Subcutaneous abdominal adipose tissue (tissue), 5 donors: Measurements from ENCODE around the gene CLPTM1L.
"Not testable (repeated sequence)": the region's sequence is repeated elsewhere in the genome, so short reads cannot be mapped to it uniquely, and the experiment has no call there.

Experiments
- H3K27ac ChIP-seq: one replicate; pipeline ENCODE4 v1.7.0; 2013; ENCODE audit warnings: low read depth, mild to moderate bottlenecking, inconsistent platforms, low read length, moderate library complexity
- H3K27me3 ChIP-seq, 5 donors: one replicate each; pipeline ENCODE4 v1.7.0; 2013; ENCODE audit warnings: low read length in 5 of 5, inconsistent platforms in 1 of 5; ENCODE audit not compliant: control insufficient read depth in 5 of 5, insufficient read depth in 4 of 5
- H3K36me3 ChIP-seq, 5 donors: one replicate each; pipeline ENCODE4 v1.7.0; 2013; ENCODE audit warnings: low read length in 5 of 5; ENCODE audit not compliant: control insufficient read depth in 5 of 5, insufficient read depth in 5 of 5
- H3K4me1 ChIP-seq, 5 donors: one replicate each; pipeline ENCODE4 v1.7.0; 2013; ENCODE audit warnings: low read length in 5 of 5, mild to moderate bottlenecking in 3 of 5, moderate library complexity in 1 of 5; ENCODE audit not compliant: control insufficient read depth in 5 of 5, insufficient read depth in 5 of 5
- H3K4me3 ChIP-seq, 5 donors: one replicate each; pipeline ENCODE4 v1.7.0; 2013; ENCODE audit warnings: low read length in 5 of 5, low read depth in 1 of 5
- H3K9ac ChIP-seq, 5 donors: one replicate each; pipeline ENCODE4 v1.7.0; 2013; ENCODE audit warnings: low read length in 5 of 5, mild to moderate bottlenecking in 4 of 5, moderate library complexity in 3 of 5
- H3K9me3 ChIP-seq, 5 donors: one replicate each; pipeline ENCODE4 v1.7.0; 2013; ENCODE audit warnings: low read length in 5 of 5; ENCODE audit not compliant: control insufficient read depth in 5 of 5
- donor health status: healthy.
- donor health status: healthy.
- donor health status: healthy.
- donor health status: healthy.
- donor health status: healthy.

CLPTM1L gene

DNA sequence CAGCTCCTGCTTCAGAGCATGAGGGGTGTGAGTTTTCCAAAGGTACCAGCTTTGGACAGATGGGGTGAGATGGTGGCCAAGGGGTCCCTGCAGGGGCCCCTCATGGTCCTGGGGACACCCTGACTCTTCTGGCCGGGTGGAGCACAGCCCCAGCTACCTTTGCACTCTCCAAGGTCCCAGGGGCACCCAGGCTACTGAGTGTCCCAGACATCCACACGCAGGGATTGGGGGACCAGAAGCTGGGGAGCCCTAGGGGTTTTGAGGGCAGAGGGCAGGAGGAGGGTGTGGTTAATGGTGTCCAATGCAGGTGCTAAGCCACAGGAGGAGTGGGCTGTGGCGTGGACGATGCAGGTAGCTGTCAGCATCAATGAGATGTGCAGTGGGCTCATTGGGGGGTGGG is 16.0 kb upstream of the CLPTM1L start:
- Histone ChIP-seq H3K4me3 (no peak overlapping the region), H3K4me1 (peaks cover 0 to 3% (median 0%) of the 10 kb centered on the region in 5 donors), H3K27me3 (peaks cover 15 to 63% (median 42%) of the 10 kb centered on the region in 5 donors), H3K36me3 (no peaks in the 10 kb centered on the region), H3K27ac (no peak overlapping the region), H3K9me3 (no peaks in the 10 kb centered on the region), H3K9ac (no peak overlapping the region)

DNA sequence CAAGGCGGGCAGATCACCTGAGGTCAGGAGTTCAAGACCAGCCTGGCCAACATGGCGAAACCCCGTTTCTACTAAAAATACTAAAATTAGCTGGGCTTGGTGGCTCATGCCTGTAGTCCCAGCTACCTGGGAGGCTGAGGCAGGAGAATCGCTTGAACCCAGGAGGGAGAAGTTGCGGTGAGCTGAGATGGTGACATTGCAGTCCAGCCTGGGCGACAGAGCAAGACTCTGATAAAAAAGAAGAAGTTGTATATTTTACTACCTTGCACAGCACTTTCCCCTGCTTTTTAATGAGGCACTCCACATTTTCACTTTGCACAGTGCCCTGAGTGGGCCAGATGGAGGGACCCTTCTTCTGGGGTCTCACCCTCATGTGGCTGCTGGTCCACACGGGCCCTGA is 15.5 kb upstream of the CLPTM1L start:
- not testable (repeated sequence) for H3K4me3 ChIP-seq, H3K36me3 ChIP-seq, H3K9ac ChIP-seq, H3K9me3 ChIP-seq, H3K27ac ChIP-seq, H3K4me1 ChIP-seq
- peaks cover 15 to 64% (median 42%) of the 10 kb centered on the region in 5 donors for H3K27me3 ChIP-seq

DNA sequence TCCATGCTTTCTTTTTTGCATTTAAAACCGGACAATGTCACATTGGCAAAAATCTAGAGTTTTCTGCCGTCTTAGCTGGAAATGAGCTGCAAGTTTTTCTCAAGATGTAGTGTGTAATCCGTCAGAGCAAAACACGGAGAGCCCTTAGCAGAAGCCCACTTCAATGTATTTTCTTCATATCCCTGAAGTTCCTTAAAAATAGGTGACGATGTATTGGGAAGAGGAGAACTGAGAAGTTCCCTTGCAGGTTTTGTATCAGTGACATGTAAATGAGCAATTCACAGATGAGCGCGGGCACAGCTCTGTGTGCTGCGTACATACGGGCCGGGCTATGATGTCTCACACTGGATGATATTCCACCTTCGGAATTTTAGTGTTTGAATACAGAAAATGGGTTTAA is 14.8 kb upstream of the CLPTM1L start:
- H3K27ac ChIP-seq: no peak overlapping the region
- no peaks in the 10 kb centered on the region for H3K4me1 ChIP-seq
- no peaks in the 10 kb centered on the region for H3K36me3 ChIP-seq
- no peak overlapping the region for H3K4me3 ChIP-seq
- no peak overlapping the region for H3K9ac ChIP-seq
- H3K9me3 ChIP-seq: no peaks in the 10 kb centered on the region
- peaks cover 18 to 64% (median 42%) of the 10 kb centered on the region in 5 donors for H3K27me3 ChIP-seq

DNA sequence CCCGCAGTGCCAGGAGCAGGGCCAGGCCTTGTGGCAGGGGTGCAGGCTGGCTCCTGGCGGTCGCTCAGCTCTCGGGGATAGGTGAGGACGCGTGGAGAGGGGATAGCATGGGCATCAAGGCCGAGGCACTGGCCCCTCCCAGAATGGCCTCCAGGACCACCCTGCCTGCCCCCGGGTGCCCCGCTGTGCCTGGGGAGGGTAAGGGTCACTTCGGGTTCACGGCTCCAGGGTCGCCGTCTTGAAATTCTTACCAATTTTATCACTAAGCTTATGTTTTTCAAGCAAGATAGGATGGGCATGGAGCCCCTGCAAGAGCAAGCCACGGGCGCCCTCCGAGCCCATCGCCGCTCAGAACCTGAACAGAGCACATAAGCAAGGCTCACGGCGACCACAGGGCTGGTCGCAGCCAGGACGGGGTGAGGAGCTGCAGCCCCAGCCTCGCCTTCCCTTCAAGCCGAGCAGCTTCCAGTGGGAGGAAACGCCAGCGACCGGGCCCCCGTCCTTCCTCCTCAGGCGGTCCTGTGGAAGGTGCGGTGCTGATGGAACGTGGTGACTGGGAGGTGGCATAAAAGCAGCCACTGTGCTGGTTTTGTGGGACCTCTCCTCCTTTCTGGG is 14.2 kb upstream of the CLPTM1L start:
- Histone ChIP-seq H3K4me1 (no peaks in the 10 kb centered on the region), H3K9ac (no peak overlapping the region), H3K9me3 (no peaks in the 10 kb centered on the region), H3K4me3 (no peak overlapping the region), H3K27me3 (peaks cover 18 to 64% (median 42%) of the 10 kb centered on the region in 5 donors), H3K36me3 (no peaks in the 10 kb centered on the region), H3K27ac (no peak overlapping the region)

DNA sequence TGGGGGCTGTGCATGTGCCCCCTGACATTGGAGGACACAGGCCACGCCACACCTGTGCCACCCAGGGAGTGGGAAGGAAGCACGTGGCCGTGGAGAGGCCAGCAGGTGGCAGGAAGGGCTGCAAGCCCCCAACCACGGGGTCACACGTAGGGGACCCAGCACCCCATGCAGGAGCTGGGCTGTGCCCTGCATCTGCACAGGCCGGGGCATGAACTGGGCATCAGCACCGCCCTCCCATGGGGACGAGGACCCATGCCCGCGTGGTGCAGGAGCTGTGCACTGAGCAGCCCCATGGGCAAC is 13.8 kb upstream of the CLPTM1L start:
- Histone ChIP-seq H3K27ac (no peak overlapping the region), H3K36me3 (no peaks in the 10 kb centered on the region), H3K27me3 (peaks cover 18 to 61% (median 40%) of the 10 kb centered on the region in 5 donors), H3K9me3 (no peaks in the 10 kb centered on the region), H3K4me1 (no peaks in the 10 kb centered on the region), H3K4me3 (no peak overlapping the region), H3K9ac (no peak overlapping the region)

DNA sequence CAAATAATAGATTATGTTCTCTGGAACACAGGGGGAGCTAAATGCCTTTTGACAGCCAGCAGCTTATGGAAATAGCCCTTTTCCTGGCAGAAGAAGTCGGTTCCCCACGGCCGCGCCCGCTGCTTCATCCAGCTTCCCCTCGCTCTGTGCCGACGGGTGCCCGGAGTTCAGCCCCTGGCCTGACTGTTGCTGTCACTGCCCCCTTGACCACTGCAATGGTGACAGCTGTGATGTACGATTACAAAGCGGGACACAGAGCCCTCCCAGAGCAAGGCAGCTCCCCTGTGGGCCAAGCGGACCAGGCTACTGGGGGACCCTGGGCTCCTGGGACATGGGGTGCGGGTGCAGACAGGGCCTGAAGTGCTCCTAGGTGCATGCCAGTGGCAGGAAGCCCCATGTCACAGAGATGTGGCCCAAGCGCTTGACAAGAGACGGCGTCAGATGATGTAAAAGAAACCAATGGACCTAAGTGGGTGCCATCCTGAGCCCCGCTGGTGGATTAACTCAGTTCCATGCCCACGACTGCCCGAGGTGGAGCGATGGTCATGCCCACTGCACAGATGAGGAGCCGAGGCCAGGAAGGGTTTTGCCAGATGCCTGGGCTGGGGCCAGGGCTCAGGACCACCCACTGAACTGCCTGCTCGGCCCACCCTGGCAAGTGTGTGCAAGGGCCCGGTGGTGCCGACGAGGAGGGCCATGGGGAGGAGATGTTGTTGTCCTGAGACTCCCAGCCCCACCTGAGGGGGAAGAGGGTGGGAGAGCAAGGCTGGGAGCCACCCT is 13.2 kb upstream of the CLPTM1L start:
- peaks cover 14 to 55% (median 38%) of the 10 kb centered on the region in 5 donors for H3K27me3 ChIP-seq
- H3K4me1 ChIP-seq: no peaks in the 10 kb centered on the region
- H3K27ac ChIP-seq: no peak overlapping the region
- no peaks in the 10 kb centered on the region for H3K36me3 ChIP-seq
- no peak overlapping the region for H3K4me3 ChIP-seq
- H3K9me3 ChIP-seq: no peaks in the 10 kb centered on the region
- no peak overlapping the region for H3K9ac ChIP-seq

DNA sequence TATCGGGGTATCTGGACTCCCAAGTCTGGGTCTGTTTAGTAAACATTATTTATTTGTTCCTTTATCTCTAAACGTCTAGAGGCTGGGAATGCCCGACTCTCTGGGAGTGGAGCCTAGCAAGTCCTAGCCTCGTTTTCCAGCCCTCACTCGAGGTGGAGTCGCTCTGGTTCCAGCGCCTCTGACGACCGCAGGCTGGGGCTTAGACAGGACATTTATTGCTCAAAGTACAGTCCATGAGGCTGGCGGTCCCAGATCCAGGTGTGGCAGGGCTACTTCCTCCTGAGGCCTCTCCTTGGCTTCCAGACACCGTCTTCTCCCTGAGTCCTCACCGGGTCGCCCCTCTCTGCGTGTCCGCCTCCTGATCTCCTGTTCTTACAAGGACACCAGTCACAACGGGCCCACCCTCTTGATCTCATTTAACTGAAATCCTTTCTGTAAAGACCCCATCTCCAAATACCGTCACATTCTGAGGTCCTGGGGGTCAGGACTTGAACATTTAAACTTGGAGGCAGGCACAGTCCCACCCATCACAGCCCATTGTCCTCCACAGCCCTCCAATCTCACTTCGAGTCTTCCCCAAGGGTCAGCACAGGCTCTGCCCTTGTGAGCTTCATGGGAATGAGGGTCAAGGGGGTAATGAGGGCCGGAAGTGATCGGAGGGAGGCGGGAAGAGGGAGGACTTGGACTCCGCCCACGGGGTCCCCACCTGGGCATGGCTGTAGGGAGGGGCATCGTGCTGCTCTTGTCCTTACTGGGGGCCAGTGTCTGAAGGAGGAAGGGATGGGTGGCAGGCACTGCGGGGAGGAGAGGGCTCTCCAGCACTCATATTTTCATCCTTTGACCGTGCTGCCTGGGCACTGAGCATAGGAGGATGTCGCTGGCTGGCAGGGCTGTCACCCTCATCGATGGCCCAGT is 12.2 kb upstream of the CLPTM1L start:
- Histone ChIP-seq H3K27ac (no peak overlapping the region), H3K4me3 (no peak overlapping the region), H3K27me3 (peaks cover 13 to 47% (median 35%) of the 10 kb centered on the region in 5 donors), H3K4me1 (no peaks in the 10 kb centered on the region), H3K36me3 (no peaks in the 10 kb centered on the region), H3K9me3 (no peaks in the 10 kb centered on the region), H3K9ac (no peak overlapping the region)

DNA sequence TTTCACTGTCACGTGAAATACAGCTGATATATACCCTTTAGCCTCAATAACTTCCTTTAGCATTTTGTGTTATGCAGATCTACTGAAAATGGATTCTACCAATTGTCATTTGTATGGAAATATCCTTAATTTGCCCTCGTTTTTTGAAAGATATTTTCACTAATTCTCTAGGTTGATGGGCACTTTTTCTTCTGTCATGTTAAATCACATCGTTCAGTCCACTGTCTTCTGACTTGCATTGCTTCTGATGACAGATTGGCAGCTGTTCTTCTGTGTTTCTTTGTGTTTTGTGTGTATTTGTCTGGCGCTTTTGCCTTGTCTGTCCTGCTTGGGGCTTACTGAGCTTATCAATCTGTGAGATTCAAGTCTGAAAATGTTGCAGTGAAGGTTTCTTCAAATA is 9.7 kb upstream of the CLPTM1L start:
- no peaks in the 10 kb centered on the region for H3K36me3 ChIP-seq
- H3K4me1 ChIP-seq: no peaks in the 10 kb centered on the region
- peaks cover 7 to 36% (median 26%) of the 10 kb centered on the region in 5 donors for H3K27me3 ChIP-seq
- no peak overlapping the region for H3K27ac ChIP-seq
- H3K9ac ChIP-seq: no peak overlapping the region
- no peak overlapping the region for H3K4me3 ChIP-seq
- no peaks in the 10 kb centered on the region for H3K9me3 ChIP-seq

DNA sequence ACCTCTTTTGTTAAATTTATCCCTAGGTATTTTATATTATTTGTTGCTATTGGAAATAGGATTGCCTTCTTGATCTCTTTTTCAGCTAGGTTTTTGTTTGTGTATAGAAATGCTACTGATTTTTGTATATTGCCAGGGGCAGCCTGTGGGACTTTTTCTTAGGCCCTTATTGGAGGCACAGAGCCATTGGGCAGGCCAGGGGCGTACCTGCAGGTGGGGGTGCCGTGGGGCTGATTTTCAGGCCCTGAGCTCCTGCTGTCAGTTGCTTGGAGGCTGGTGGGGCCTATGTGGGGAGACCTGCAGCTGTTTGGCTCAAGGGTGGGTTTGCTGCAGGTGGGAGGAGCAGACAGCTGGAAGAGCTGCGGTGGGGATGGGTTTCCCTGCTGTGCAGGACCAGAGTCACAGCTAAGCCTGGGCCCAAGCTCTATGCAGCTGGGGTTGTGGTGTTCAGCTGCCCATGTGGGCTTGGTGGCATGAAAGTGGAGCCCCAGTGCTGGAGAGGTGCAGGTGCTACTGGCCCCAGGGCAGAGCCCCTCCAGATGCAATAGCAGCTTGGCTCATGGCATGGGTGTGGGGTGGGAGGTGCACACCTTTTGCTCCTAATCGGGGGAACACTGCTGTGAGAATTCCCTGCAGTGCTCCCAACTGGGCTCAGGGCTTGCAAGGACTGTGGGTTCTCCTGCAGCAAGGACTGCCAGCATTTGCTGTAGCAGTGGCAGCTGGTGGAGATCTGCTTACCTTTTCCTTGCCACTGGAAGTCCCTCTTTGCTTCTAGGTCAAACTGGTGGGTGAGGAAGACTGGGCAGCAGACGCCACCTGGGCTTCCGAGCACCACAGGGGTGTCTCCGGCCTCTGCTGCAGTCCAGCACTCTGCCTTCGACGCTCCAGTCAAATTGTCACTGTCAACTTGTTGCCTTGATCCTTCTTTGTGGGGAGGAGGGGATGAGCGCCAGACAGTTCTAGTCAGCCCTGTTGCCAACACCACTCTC is 7.6 kb upstream of the CLPTM1L start:
- no peak overlapping the region for H3K27ac ChIP-seq
- no peak overlapping the region for H3K9ac ChIP-seq
- H3K9me3 ChIP-seq: no peaks in the 10 kb centered on the region
- H3K4me1 ChIP-seq: no peaks in the 10 kb centered on the region
- no peak overlapping the region for H3K4me3 ChIP-seq
- no peaks in the 10 kb centered on the region for H3K36me3 ChIP-seq
- peaks cover 7 to 17% (median 8%) of the 10 kb centered on the region in 5 donors for H3K27me3 ChIP-seq
